Stimulated activated CD4-positive, alpha-beta T cell treated with anti-CD3 and anti-CD28 coated beads, Interleukin-15, amount 100 ng/mL, for 24 hours (primary cell): ENCODE measurements around the gene CNTNAP5.

Source experiments
- DNase-seq: peaks from one replicate; pipeline ENCODE4 v3.0.0-alpha.2; 2020

CNTNAP5 gene

GRCh38 chr2:124025171-124025580, at the start of gene CNTNAP5:
Gene CNTNAP5 (plus strand): TSS chr2:124025287. CDS start chr2:124025651, 364 bp downstream.
- peak; percentile 35 for DNase-seq

- no peak for DNase-seq
Measured at GRCh38 chr2:123976054-123976648, 48.9 kb upstream of the CNTNAP5 start.

- DNase-seq, result peak; percentile 15
Measured at GRCh38 chr2:123993728-123994323, 31.3 kb upstream of the CNTNAP5 start.

- no peak for DNase-seq
Measured at GRCh38 chr2:123999681-124000080, 25.4 kb upstream of the CNTNAP5 start.

GRCh38 chr2:124001696-124002430, 23.2 kb upstream of the CNTNAP5 start:
- DNase-seq, result no peak

GRCh38 chr2:124018890-124019289, 6.2 kb upstream of the CNTNAP5 start:
- no peak for DNase-seq

- no peak for DNase-seq
Measured at GRCh38 chr2:124024561-124025170, 421 bp upstream of the CNTNAP5 start.

- no peak for DNase-seq
Measured at GRCh38 chr2:124025891-124026434, 876 bp downstream of the CNTNAP5 start.

GRCh38 chr2:124026503-124026902, 1.4 kb downstream of the CNTNAP5 start:
- no peak for DNase-seq

GRCh38 chr2:124027182-124027581, 2.1 kb downstream of the CNTNAP5 start:
- DNase-seq, result no peak

GRCh38 chr2:124032799-124033198, 7.7 kb downstream of the CNTNAP5 start:
- no peak for DNase-seq

- DNase-seq, result no peak
Measured at GRCh38 chr2:124034265-124034664, 9.2 kb downstream of the CNTNAP5 start.

- DNase-seq, result no peak
Measured at GRCh38 chr2:124035001-124035400, 9.9 kb downstream of the CNTNAP5 start.

- DNase-seq, result no peak
Measured at GRCh38 chr2:124039032-124039431, 13.9 kb downstream of the CNTNAP5 start.

GRCh38 chr2:124039762-124040291, 14.7 kb downstream of the CNTNAP5 start:
- DNase-seq, result no peak

- no peak for DNase-seq
Measured at GRCh38 chr2:124045894-124046293, 20.8 kb downstream of the CNTNAP5 start.

GRCh38 chr2:124046332-124046731, 21.2 kb downstream of the CNTNAP5 start:
- DNase-seq, result no peak

- no peak for DNase-seq
Measured at GRCh38 chr2:124048102-124048501, 23.0 kb downstream of the CNTNAP5 start.

- no peak for DNase-seq
Measured at GRCh38 chr2:124048664-124049063, 23.6 kb downstream of the CNTNAP5 start.

GRCh38 chr2:124049136-124049535, 24.0 kb downstream of the CNTNAP5 start:
- no peak for DNase-seq

- no peak for DNase-seq
Measured at GRCh38 chr2:124050833-124051497, 25.9 kb downstream of the CNTNAP5 start.

- DNase-seq, result no peak
Measured at GRCh38 chr2:124053796-124054195, 28.7 kb downstream of the CNTNAP5 start.

GRCh38 chr2:124063596-124063995, 38.5 kb downstream of the CNTNAP5 start:
- no peak for DNase-seq
